ENCODE data around the gene NUDT2.

NUDT2 gene

GRCh38 chr9:34370970-34371880 lies 41.9 kb downstream of the NUDT2 start:
- no peak for DNase-seq (ENCODE audit: low read depth in 2 of 2)

DNA sequence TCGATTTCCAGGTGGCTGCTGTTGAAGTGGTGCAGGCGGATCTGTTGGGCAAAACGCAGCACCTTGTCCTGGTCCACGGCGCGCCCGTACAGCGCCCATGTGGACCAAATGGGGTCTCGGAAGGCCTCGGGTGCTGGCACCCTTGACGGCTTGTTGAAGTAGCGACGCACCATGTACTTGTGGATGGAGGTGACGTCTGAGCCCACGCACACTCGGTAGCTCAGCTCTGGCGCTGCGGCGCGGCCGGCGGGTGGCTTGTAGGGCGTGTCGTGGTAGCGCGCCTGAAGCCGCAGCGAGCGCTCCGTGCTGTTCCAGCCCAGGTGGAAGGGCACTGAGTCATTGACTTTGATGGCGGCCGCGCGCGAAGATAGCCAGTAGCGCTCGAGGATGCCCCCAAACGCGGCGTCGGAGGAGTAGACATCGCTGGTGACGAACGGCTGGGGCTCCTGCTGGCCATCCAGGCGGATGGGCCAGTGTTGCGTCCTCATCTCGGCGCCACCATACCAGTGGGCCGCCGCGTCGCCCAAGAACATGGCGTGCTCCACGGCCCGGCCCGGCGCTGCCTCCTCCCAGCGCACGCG lies 42.6 kb downstream of the NUDT2 start:
- DNase-seq (ENCODE audit: low read depth in 2 of 2): no peak

GRCh38 chr9:34372467-34373011 lies 43.2 kb downstream of the NUDT2 start:
- DNase-seq (ENCODE audit: low read depth in 2 of 2): no peak

DNA sequence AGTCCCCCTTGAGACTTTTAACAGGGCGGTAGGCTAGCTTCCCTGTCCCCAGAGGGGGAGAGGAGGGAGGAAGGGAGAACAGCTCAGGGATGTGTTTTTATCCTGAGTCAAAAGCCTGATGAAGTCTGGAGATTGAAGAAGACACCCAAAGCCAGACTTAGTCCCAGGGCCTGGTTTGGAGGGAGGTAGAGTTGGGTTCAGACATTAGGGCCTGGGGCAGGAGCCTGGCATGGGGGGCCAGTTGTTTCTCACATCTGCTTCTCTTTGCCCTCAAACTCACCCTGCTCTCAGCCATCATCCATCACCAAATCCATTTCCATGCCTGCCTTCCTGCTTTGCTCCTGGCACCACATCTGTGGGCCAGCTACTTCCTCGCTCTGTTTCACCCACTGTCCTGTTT lies 44.4 kb downstream of the NUDT2 start:
- no peak for DNase-seq (ENCODE audit: low read depth in 2 of 2)

DNA sequence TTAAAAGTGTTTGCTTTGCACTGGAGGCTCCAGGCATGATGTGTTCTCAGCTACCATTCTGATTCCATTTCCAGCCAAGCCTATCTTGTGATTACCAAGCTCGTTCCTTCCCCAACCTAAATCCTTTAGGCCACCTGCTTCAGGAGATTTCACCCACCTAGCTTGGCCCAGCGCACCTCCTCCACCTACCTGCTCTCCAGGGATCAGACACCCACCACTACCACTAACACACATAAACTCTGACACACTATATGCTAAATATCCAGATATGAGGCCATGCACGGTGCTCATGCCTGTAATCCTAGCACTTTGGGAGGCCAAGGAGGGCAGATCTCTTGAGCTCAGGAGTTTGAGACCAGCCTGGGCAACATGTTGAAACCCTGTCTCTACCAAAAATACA lies 45.0 kb downstream of the NUDT2 start:
- no peak for DNase-seq (ENCODE audit: low read depth in 2 of 2)

- DNase-seq (ENCODE audit: low read depth in 2 of 2): no peak
Observed at GRCh38 chr9:34374905-34375552, 45.7 kb downstream of the NUDT2 start.

DNA sequence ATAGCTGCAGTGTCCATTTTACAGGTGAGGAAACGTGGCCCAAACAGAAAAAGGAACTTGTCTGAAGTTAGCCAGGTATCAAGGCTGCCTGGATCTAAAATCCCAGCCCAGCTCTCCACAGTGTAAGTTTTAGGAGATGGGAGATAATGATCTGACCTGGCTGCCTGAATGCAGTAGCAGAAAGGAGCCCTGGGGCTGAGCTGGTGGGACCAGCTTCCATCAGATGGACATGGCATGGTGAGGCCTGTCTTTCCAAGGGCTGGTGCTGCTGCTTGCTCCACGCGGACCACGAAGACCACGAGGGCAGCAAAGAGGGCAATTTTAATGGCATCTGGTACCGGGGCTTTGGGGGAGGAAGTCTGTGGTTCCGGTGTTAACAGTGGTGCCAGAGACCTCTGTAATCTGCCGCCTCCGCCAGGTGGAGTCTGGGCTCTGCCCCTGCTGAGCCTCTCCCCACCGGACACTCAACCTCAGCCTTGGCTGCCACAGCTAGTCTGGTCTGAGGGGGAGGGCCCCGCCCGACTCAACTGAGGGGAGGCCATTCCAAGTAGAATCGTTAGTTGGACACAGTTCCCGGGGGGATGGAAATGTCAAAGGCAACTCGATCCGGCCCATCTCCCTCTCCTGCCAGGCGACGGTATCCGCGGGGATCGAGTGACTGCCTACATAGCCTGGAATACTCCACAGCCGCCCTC lies 46.7 kb downstream of the NUDT2 start:
- DNase-seq (ENCODE audit: low read depth in 2 of 2): no peak

- peak; percentile 96 to 98 for DNase-seq (ENCODE audit: low read depth in 2 of 2)
Observed at GRCh38 chr9:34376596-34377403, 47.4 kb downstream of the NUDT2 start, which contains the start of gene MYORG. TSS of gene MYORG (minus strand) at chr9:34376898. CDS start at chr9:34372943, 3,955 bp downstream.

DNA sequence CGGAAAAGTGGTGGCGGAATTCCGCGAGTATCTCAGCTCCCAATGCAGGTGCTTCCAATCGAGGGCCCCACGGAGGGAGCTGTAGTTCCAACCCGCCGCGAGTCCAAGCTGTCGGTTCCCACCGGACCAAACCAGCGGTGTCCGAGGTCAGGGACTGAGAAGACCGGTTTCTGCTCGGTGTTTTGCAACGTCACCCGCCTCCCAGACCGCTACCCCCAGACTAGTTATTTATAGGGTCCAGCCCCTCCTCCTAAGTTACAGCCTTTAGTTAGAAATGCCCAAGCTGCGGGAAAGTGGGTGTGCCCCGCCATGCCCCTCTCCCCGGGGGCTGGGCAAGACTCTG lies 48.0 kb downstream of the NUDT2 start:
- no peak for DNase-seq (ENCODE audit: low read depth in 2 of 2)

DNA sequence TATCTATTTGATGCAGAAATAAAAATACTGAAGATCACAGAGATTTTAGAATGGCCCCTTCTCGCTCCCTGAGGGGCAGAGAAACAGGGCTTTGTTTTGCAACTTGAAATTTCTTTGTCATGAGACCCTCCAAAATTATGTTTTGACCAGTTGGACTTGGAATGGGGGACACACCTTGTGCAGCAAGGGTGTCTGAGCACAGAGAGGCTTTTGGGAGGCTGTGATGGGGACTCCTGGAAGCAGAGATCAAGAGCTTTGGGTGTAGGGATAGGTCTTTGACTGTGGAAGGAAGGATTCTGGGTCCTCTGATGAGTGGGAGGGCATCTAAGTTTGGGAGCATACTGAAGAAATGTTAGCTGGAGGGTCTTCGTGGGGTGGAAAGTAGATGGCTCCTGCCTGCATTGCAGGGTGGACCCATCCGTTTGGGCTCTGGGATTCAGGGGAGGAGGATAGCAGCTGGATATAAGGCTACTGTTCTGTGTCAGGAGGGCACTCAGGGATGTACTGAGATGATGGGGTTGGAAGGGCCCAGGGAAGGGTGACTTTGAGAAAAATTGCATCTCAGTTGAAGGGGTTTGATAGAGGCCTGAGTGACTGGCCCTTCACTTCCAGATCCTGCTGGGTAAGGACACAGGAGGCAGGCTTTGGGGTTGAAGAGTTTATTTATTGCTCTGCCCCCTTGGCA lies 49.1 kb downstream of the NUDT2 start:
- DNase-seq (ENCODE audit: low read depth in 2 of 2): no peak

- DNase-seq (ENCODE audit: low read depth in 2 of 2): peak; percentile 78 to 80
Observed at GRCh38 chr9:34379334-34380033, 50.1 kb downstream of the NUDT2 start.

DNA sequence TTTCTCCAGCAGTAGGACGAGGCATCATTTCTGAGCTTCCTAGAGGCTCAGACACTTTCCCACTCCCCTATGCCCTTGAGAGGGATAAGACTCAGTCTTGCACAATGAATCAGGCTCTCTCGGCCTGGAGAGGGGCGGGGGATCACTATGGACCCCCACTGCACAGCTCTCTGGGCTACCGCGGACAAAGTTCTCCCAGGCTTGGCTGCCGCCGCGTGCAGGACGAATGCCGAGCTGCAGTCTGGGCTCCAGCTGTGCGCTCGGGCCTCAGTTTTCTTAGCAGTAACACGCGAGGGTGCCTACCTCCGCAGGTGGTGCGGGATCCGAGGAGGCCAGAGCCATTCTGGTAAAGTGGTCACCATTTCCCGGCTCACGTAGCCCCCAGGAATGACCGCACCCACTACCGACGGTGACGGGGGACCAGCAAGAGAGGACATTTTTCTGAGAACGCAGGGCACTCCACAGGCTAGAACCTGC lies 50.7 kb downstream of the NUDT2 start:
- no peak for DNase-seq (ENCODE audit: low read depth in 2 of 2)

- peak; percentile 60 to 70 for DNase-seq (ENCODE audit: low read depth in 2 of 2)
Observed at GRCh38 chr9:34380511-34381315, 51.3 kb downstream of the NUDT2 start.

DNA sequence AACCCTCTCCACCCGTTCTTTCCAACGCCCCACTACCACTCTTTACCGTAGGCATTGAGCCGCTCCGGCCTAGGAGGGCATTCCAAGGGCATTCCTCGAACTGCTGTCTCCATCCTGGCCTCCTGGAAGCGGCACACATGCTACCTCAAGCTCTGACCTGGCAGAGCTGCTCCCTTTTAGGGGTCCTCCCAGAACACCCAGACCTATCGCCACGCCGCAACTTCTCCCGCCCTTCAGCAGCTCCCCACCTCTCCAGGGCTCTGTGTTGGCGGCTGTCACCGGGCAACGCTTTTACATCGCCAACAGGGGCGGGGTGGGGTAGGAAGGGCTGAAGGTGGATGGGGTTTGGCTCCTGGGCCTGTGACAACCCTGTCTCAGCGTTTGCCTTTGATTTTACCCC lies 52.0 kb downstream of the NUDT2 start:
- DNase-seq (ENCODE audit: low read depth in 2 of 2): no peak

DNA sequence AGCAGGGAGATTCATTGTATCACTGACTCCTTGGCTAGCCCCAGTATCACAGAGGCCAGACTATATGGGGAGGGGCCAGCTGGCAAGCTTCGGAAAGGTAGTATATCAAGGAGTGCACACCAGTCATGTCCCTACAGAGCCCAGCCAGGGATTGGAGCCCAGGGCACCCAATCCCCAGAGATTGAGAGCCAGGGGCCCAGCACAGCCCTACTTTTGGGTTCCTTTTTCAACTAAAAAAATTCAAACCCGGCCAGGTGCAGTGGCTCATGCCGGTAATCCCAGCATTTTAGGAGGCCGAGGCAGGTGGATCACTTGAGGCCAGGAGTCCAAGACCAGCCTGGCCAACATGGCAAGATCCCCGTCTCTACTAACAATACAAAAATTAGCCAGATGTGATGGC lies 52.7 kb downstream of the NUDT2 start:
- DNase-seq (ENCODE audit: low read depth in 2 of 2): no peak

GRCh38 chr9:34382879-34383278 lies 53.5 kb downstream of the NUDT2 start:
- DNase-seq (ENCODE audit: low read depth in 2 of 2): no peak

DNA sequence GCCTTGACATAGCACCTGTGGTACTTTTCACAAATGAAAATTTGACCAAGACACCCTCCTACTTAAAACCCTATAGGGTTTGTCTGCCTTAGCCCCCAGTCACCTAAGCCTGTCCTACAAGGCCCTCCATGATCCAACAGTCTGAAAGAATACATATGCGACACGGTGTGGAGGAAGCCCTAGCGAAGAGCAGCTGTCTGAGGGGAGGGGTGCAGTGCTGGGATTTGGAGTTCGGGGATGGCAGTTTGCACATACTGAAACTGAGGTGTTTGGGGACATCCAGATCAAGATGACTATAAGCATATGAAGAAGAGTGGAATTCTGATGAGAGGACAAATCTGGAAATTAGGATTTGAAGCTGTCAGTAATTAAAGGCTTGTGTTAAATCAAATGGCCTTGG lies 54.5 kb downstream of the NUDT2 start:
- DNase-seq (ENCODE audit: low read depth in 2 of 2): no peak

- DNase-seq (ENCODE audit: low read depth in 2 of 2): no peak
Observed at GRCh38 chr9:34384368-34385165, 55.2 kb downstream of the NUDT2 start.
